Uterus (tissue), 2 donors: Measurements from ENCODE around the gene SLC44A1.

Source experiments
- CTCF ChIP-seq, 4 experiments: fragments of 200-600 bp in 2 of 4; fragments of 450-650 bp in 2 of 4; sonication (generic) in 2 of 4; IDR thresholded peaks; one replicate each; pipeline ENCODE4 v1.5.1; 2016 to 2019; ENCODE audit warnings: antibody characterized with exemption in 4 of 4, mild to moderate bottlenecking in 2 of 4, moderate library complexity in 1 of 4
- POLR2A ChIP-seq, 2 donors: fragments of 450-650 bp; IDR thresholded peaks; one replicate each; pipeline ENCODE4 v1.6.1; 2016; ENCODE audit warnings: antibody characterized with exemption in 2 of 2, mild to moderate bottlenecking in 1 of 2, moderate library complexity in 1 of 2

DNA sequence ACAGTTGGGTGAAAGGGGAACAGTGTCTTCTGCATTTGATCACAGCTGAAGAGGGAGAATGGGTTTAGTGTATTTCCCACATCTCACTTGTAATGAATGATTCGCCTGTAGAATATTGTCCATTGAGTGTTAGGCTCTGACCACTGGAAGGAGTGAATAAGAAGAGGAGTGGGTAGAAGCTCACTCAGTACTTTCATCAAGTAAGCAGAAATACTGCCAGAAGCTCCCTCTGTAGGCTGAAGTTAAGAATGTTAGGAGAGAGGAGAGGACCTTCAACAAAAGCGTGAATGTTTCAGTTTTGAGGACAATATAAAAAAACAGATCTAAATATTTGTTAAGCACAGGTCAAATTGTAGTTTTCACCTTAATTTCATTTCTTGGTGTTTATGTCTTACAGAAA is 230.9 kb downstream of the SLC44A1 start:
- TF ChIP-seq CTCF (IDR thresholded peaks at IDR 0.05) (peak in 1 of 4 experiments; percentile 25), POLR2A (IDR thresholded peaks at IDR 0.05) (no peak)
